GM18505 (cell line): Measurements from ENCODE around the gene MRGPRF.

ENCODE experiments used
- ATAC-seq: cut with Tn5 transposase; IDR thresholded peaks from one replicate; pipeline ENCODE4 v1.9.1; 2021; ENCODE audit not compliant: unreplicated experiment
- POLR2A ChIP-seq: IDR thresholded peaks from 4 replicates; pipeline ENCODE4 v1.6.1; 2011; ENCODE audit warnings: borderline replicate concordance; ENCODE audit not compliant: insufficient read depth, insufficient read length; ENCODE audit errors: extremely low read depth

The MRGPRF gene

GRCh38 chr11:69044111-69045013 lies 31.3 kb upstream of the MRGPRF start:
- no peak for TF ChIP-seq POLR2A
- ATAC-seq, result no peak

- ATAC-seq, result no peak
- no peak for TF ChIP-seq POLR2A
Measured at GRCh38 chr11:69041516-69041915, 28.5 kb upstream of the MRGPRF start.

- no peak for ATAC-seq
- no peak for TF ChIP-seq POLR2A
Measured at GRCh38 chr11:69040581-69041260, 27.7 kb upstream of the MRGPRF start.

DNA sequence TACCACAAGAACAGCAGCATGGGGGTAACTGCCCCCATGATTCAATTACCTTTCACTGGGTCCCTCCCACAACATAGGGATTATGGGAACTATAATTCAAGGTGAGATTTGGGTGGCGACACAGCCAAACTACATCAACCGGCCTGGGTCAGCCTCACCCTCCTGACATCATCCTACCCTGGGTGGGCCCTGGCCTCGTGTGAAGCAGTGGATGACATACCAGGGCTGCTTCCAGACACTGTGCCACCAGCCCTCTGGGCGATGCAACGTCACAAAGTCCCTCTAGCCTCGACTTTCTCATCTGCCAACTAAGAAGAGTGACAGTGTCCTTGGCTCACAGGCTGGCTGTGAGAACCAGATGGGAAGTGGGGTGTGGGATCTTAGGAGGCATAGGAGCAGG lies 27.0 kb upstream of the MRGPRF start:
- TF ChIP-seq POLR2A, result no peak
- no peak for ATAC-seq

DNA sequence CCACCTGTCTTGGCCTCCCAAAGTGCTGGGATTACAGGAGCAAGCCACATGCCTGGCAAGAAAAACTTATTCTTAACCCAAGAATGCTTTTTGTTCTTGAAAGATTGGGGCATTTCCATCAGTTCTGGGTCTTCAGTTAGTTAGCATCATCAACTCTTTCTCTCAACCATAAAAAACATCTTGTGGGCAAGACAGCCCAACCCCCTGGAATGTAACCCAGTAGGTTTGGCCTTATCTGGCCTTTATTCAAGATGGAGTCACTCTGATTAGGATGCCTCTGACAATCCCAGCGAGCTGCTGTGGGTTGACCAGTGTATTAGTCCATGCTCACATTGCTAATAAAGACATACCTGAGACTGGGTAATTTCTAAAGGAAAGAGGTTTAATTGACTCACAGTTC lies 26.5 kb upstream of the MRGPRF start:
- ATAC-seq, result no peak
- no peak for TF ChIP-seq POLR2A

DNA sequence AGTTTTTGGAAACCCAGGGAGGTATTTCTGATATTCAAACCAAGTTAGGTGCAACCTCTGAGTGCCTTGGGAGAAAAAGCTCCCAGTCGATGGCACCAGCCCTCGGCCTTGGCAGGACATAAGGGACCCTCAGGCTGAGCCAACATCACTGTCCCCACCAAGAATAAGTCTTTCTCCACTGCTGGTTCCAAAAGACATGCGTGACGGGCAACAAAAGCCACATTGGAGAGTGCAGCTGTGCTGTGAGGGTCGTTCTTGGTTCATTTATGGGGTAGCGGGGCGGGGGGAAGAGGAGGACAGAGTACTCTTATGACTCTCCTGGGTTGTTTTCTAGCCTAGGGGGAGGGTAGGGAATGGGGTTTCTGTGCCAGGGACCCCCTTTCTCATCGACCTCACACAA lies 24.5 kb upstream of the MRGPRF start:
- TF ChIP-seq POLR2A, result no peak
- ATAC-seq, result no peak

DNA sequence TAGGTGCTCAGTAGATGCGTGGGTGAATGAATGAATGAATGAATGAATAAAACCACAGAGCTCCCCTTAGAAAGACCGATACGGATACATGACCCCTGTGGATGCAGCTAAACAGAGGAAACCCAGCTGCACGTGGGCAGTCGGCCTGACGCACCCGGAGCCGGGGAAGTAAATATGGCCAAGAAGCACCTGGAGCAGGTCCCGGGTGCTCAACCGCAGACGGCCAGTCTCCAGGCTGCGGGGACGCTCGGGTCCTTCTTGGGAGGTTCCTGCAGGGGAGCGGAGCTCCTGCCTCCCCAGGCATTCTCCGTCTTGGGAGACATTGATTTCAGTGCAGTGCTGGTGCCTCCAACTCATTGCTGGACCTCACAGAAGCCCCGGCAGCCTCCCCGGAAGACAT lies 24.0 kb upstream of the MRGPRF start:
- ATAC-seq, result no peak
- no peak for TF ChIP-seq POLR2A

- TF ChIP-seq POLR2A, result no peak
- no peak for ATAC-seq
Measured at GRCh38 chr11:69035946-69036340, 22.9 kb upstream of the MRGPRF start.

DNA sequence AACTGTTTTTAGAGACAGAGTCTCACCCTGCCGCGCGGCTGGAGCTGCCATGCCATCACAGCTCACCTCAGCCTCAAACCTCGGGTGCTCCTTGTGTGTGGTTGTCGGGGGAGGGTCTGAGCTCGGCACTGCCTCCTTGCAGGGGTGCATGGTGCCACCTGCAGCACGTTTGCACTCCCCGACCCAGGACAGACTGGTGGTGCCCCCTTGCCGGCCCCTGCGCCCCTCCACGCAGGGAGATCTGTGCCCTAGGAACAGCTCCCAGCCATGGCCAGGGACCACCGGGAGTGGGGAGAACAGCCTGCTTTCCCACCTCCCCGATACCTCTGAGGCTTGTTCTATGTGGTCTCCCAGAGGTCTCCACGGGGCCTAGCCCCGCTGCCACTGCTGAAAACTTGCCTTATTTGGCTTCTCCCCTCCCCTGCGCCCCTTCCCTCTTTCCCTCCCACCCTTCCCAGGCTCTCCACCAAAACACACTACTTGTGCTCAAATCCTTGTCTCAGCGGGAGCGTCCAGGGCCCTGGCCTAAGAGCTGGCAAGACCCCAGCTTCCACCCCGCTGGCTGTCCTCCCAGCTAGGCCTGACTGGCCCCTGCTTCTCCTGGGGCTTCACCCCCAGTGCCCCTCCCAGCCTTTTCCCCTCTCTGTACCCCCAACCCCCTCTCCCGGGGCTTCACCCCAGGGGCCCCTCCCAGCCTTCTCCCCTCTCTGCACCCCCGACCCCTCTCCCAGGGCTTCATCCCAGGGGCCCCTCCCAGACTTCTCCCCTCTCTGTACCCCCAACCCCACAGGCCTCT lies 22.3 kb upstream of the MRGPRF start:
- TF ChIP-seq POLR2A, result no peak
- no peak for ATAC-seq

- ATAC-seq, result no peak
- no peak for TF ChIP-seq POLR2A
Measured at GRCh38 chr11:69034123-69034867, 21.2 kb upstream of the MRGPRF start.

GRCh38 chr11:69033431-69033830 lies 20.4 kb upstream of the MRGPRF start:
- no peak for TF ChIP-seq POLR2A
- ATAC-seq, result no peak

GRCh38 chr11:69032833-69033232 lies 19.8 kb upstream of the MRGPRF start:
- ATAC-seq, result no peak

DNA sequence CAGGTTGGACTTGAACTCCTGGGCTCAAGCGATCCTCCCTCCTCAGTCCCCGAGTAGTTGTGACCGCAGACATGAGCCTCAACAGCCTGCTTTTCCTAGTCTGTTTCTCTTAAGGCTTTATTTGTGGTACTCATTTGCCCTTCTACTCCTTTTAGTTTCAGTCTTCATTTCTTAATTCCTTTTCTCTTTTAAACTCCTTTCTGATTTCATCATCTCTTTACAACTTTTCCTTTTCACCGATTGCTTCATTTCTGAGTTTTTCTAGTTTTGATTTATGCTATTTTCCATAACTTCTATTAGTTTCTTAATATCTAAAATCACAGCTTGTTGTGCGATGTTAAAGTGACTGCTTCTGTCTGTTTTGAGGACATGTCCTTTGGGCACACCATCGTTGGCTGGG lies 17.3 kb upstream of the MRGPRF start:
- ATAC-seq, result no peak
- TF ChIP-seq POLR2A, result no peak

More at GRCh38 chr11:69032833-69033232, 19.8 kb upstream of the MRGPRF start:
- TF ChIP-seq POLR2A, result no peak

GRCh38 chr11:69027704-69028372 lies 14.8 kb upstream of the MRGPRF start:
- no peak for ATAC-seq
- TF ChIP-seq POLR2A, result no peak
